Measurements from ENCODE around the gene HYDIN.

Gene HYDIN

GRCh38 chr16:70793851-70794502 lies 436.5 kb downstream of the HYDIN start:
- DNase-seq (ENCODE audit: low read depth in 2 of 2, low spot score in 1 of 2) = no peak

GRCh38 chr16:70790815-70791214 lies 439.7 kb downstream of the HYDIN start:
- no peak for DNase-seq (ENCODE audit: low read depth in 2 of 2, low spot score in 1 of 2)

GRCh38 chr16:70789595-70790447 lies 440.7 kb downstream of the HYDIN start:
- no peak for DNase-seq (ENCODE audit: low read depth in 2 of 2, low spot score in 1 of 2)

- no peak for DNase-seq (ENCODE audit: low read depth in 2 of 2, low spot score in 1 of 2)
Measured at GRCh38 chr16:70788668-70789594, 441.6 kb downstream of the HYDIN start.

GRCh38 chr16:70786020-70786755 lies 444.3 kb downstream of the HYDIN start:
- no peak for DNase-seq (ENCODE audit: low read depth in 2 of 2, low spot score in 1 of 2)

- no peak for DNase-seq (ENCODE audit: low read depth in 2 of 2, low spot score in 1 of 2)
Measured at GRCh38 chr16:70784692-70785555, 445.6 kb downstream of the HYDIN start.

- no peak for DNase-seq (ENCODE audit: low read depth in 2 of 2, low spot score in 1 of 2)
Measured at GRCh38 chr16:70782237-70782636, 448.3 kb downstream of the HYDIN start.

- DNase-seq (ENCODE audit: low read depth in 2 of 2, low spot score in 1 of 2) = no peak
Measured at GRCh38 chr16:70781800-70782199, 448.7 kb downstream of the HYDIN start.

- no peak for DNase-seq (ENCODE audit: low read depth in 2 of 2, low spot score in 1 of 2)
Measured at GRCh38 chr16:70780546-70780945, 450.0 kb downstream of the HYDIN start.

- DNase-seq (ENCODE audit: low read depth in 2 of 2, low spot score in 1 of 2) = no peak
Measured at GRCh38 chr16:70779361-70779760, 451.2 kb downstream of the HYDIN start.

GRCh38 chr16:70778901-70779309 lies 451.6 kb downstream of the HYDIN start:
- DNase-seq (ENCODE audit: low read depth in 2 of 2, low spot score in 1 of 2) = no peak

- DNase-seq (ENCODE audit: low read depth in 2 of 2, low spot score in 1 of 2) = no peak
Measured at GRCh38 chr16:70777973-70778406, 452.5 kb downstream of the HYDIN start.

- no peak for DNase-seq (ENCODE audit: low read depth in 2 of 2, low spot score in 1 of 2)
Measured at GRCh38 chr16:70777496-70777895, 453.0 kb downstream of the HYDIN start.

GRCh38 chr16:70775399-70775798 lies 455.1 kb downstream of the HYDIN start:
- no peak for DNase-seq (ENCODE audit: low read depth in 2 of 2, low spot score in 1 of 2)

- DNase-seq (ENCODE audit: low read depth in 2 of 2, low spot score in 1 of 2) = no peak
Measured at GRCh38 chr16:70774261-70774660, 456.3 kb downstream of the HYDIN start.

- DNase-seq (ENCODE audit: low read depth in 2 of 2, low spot score in 1 of 2) = no peak
Measured at GRCh38 chr16:70772493-70772892, 458.0 kb downstream of the HYDIN start.

GRCh38 chr16:70770626-70771552 lies 459.6 kb downstream of the HYDIN start:
- peak in 1 of 2 donors; percentile 25 for DNase-seq (ENCODE audit: low read depth in 2 of 2, low spot score in 1 of 2)

GRCh38 chr16:70770291-70770625 lies 460.3 kb downstream of the HYDIN start:
- DNase-seq (ENCODE audit: low read depth in 2 of 2, low spot score in 1 of 2) = no peak

GRCh38 chr16:70769761-70770160 lies 460.8 kb downstream of the HYDIN start:
- no peak for DNase-seq (ENCODE audit: low read depth in 2 of 2, low spot score in 1 of 2)
